ENCODE results near the gene PLEKHG4B.

DNA sequence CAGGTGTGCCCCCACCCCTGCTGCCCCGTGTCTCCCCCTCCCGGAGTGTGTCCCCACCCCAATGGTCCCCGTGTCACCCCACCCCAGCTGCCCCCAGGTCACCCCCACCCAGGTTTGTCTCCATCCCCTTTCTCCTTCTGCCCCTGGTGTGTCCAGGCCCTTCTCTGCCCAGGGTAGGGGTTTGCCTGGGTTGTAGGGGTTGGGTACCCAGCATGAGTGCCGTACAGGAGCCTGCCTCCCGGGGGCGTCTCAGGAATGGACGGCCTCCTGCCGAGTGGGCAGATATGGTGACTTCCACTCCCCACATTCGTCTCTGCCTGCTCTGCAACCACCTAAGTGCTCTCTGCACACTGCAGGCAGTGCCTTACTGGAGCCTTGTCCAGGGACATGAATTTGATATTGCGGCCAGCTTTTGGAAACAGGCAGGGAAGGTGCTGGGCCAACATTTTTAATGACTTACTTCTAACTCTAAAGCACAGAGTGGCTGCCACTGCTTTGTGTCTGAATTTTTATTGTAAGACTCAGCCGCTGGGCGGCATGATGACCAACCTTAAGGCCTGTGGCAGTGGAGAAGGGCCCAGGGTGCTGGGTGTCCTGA lies 106.0 kb downstream of the PLEKHG4B start:
- TF ChIP-seq, protein P1, sequence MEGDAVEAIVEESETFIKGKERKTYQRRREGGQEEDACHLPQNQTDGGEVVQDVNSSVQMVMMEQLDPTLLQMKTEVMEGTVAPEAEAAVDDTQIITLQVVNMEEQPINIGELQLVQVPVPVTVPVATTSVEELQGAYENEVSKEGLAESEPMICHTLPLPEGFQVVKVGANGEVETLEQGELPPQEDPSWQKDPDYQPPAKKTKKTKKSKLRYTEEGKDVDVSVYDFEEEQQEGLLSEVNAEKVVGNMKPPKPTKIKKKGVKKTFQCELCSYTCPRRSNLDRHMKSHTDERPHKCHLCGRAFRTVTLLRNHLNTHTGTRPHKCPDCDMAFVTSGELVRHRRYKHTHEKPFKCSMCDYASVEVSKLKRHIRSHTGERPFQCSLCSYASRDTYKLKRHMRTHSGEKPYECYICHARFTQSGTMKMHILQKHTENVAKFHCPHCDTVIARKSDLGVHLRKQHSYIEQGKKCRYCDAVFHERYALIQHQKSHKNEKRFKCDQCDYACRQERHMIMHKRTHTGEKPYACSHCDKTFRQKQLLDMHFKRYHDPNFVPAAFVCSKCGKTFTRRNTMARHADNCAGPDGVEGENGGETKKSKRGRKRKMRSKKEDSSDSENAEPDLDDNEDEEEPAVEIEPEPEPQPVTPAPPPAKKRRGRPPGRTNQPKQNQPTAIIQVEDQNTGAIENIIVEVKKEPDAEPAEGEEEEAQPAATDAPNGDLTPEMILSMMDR (conservative IDR thresholded peaks at IDR 0.05; ENCODE audit: low read depth, low read length), result no peak
- no peak for TF ChIP-seq EZH2 (IDR thresholded peaks at IDR 0.05; ENCODE audit: low read length, unreplicated experiment)
